Left ventricle myocardium superior (tissue), 1 donor: ENCODE measurements around the gene ZNF618. TPM values are rescaled to one million over a fixed set of nuclear protein-coding genes. Genes with fewer than 3 reads are reported as not detected.

Source experiments
- ATAC-seq: fragments of 200-7000 bp; cut with Tn5 transposase; one replicate; pipeline ENCODE4 v1.9.1; 2020; ENCODE audit warnings: mild to moderate bottlenecking, moderate library complexity
- DNase-seq: peaks from one replicate; pipeline ENCODE4 v3.0.0-alpha.2; 2020
- intact Hi-C: fragments of 100-400 bp; cut with micrococcal nuclease; formaldehyde crosslinking; loops from one replicate; pipeline ENCODE4 v1.11.0; 2022
- total RNA-seq: library from RNA; stranded (reverse); fragmentation: NEBNext Ultra II Directional; extraction: Animal tissue kit (Norgen Biotek cat#: 25700); gene quantifications from one replicate; pipeline ENCODE4 v1.2.1, GENCODE V29; 2021
- donor health status: DM: no; HTN: yes; CAD: no; lungs with severe emphysema.

Gene ZNF618
- total RNA-seq, 1 donor from 2014 or later = 1.5 TPM

DNA sequence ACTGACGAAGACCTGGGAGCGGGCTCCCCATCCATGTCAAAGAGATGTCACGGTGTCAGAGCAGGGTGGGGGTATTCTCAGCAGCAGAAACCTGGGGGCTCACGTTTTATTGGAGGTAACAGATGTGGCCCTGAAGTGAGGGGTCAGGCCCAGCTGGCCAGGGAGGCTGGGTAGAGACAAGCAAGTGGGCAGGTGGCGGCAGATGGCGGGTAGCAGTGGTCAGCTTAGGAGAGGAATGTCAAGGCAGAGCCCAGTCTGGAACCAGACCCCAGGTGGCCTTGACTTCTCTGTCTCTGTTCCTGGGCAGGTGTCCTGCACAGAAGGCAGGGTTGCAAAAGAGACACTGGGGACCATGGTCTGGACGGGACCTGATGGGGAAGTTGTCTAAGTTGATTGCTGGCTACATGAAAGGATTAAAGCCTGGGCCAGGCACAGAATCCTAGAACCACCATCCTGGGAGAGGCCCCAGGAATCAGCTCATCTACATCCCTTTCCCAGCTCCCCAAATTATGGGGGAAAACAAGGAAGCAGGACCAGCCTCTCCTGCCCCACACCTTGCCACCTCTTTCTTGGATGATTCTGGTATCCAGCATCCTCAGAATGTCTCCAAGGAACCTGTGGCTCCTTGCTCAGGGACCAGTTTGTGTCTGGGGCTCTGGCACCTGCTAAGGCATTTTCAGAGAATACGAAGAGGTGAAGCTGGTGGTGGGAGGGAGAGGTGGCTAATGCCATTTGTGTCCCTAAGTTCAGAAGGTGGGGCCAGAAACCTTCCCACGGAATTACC, 129.5 kb downstream of the ZNF618 start:
- intact Hi-C loops = no loop called here
- ATAC-seq (no peak), DNase-seq (no peak)

DNA sequence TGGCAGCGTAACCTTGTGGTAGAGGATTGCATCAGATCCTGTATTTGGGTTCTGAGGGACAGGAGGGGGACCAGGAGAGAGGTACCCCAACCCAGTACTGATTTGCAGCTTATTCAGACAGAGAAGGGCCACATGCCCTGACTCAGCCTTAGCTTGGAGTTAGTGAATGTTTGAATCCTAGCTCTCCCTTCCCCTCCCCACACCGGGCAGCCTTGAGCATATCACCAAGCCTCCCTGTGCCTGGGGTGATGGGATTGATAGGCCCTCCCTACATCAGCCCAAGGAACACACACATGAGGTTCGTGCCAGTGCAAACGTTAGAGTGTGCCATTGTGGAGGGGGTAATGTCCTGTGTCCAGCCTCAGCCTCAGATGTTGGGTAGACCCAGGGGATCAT, 130.0 kb downstream of the ZNF618 start:
- no peak for DNase-seq
- intact Hi-C loops = no loop called here
- ATAC-seq = no peak

DNA sequence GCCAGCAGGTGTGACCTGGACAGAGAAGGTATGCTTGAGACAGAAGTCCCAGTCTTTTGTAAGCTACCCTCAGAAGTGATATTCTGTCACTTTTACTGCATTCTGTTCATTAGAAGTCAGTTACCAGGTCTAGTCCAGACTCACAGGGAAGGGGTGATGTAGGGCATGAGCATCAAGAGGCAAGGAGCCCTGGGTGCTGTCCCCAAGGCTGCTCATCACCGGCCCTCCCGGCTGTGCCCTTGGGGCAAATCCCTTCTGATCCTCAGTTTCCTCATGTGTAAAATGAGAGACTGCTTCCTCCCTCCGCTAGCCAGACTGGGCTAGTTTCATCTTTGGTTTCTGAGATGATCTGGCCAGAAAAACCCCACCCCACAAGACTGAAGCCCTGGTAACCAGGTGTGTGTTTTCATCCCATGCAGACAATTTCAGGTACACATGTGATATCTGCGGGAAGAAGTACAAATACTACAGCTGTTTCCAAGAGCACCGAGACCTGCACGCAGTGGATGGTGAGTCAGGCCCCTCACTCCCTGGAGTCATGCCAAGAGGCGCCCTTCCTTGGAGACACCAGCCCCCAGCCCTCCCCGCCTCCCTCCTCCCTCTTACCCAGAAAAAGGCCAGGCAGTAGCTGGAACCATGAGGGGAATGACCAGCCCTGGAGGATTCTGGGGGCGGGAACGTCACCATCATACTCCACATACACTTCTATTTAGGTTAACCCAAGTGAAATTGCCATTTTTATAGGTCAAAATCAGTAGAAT, 131.0 kb downstream of the ZNF618 start:
- ATAC-seq = no peak
- no peak for DNase-seq
- intact Hi-C loops = no loop called here

DNA sequence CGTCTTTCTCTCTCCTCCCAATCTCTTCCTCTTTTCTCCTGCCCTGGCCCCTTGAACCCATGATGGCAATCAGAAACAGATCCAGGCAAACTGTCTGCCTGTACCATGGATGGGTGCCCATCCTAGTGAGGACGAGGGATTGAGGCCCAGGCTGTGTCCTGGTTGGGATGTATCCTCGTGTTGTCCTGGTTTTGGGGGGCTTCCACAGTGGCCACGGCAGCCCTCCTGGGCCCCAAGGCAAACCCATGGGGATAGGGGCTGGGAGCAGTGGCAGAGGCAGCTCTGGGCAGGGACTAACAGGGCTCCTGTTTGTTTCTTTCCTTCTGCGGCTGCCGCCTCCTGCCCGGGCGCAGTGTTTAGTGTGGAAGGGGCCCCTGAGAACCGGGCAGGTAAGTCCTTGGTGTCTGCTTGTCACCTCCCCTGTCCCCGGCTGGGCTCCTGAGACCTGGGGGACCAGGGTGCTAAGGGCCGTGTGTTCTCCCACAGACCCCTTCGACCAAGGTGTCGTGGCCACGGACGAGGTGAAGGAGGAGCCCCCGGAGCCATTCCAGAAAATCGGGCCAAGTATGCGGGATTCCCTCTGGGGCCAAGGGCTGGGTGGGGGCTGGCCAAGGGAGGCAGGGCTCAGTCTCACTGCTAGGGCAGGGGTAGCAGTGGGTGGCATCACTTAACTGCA, 132.0 kb downstream of the ZNF618 start:
- DNase-seq = no peak
- intact Hi-C loops = no loop called here
- no peak for ATAC-seq

DNA sequence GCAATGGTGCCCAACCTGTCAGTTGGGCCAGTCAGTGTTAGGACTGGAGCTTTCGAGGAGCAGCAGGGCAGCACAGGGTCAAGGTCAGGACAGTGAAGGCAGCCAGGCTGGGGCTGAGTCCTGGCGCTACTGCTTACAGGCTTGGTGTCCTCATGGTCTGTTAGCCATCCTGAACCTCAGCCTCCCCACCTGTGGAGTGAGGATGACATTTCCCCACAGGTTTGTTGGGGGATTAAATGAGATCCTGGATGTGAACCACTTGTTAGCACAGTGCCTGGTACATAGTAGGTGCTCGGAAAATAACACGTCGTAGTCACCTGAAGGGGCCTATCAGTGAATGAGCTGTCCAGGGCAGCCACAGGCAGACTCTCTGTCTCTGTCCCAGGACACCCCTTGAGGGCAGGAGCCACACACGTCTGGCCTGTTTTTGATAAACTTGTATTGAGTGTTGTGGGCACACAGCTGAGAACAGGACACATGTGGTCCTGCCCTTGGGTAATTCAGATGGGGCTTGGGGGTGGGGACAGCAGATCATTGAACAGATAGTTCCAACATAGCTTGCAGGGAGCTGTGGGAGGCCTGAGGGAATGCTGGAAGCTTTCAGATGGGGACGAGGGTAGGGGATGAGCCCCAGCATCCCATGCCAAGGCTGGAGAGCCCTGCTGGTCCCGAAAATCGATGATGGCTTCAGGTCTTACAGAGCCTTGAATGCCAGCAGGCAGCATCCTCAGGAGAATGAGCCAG, 132.7 kb downstream of the ZNF618 start:
- DNase-seq (no peak), ATAC-seq (no peak)

GRCh38 chr9:114011313-114011712, 135.2 kb downstream of the ZNF618 start:
- DNase-seq (no peak), ATAC-seq (no peak)
- intact Hi-C loops = no loop called here

More for the DNA sequence above, 132.7 kb downstream of the ZNF618 start:
- intact Hi-C loops = no loop called here

DNA sequence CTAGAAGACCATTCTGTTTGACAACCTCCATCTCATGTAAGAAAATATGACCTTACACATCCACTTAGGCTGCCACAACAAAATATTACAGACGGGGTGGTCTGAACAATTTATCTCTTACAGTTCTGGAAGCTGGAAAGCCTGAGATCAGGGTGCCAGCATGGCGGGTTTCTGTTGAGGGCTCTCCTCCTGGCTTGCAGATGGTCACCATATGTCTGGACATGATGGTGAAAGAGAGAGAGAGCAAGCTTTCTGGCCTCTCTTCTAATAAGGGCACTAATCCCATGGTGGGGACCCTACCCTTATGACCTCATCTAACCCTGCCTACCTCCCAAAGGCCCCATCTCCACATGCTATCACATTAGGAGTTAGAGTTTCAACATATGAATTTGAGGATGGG, 136.0 kb downstream of the ZNF618 start:
- ATAC-seq = no peak
- DNase-seq = no peak
- intact Hi-C loops = no loop called here

DNA sequence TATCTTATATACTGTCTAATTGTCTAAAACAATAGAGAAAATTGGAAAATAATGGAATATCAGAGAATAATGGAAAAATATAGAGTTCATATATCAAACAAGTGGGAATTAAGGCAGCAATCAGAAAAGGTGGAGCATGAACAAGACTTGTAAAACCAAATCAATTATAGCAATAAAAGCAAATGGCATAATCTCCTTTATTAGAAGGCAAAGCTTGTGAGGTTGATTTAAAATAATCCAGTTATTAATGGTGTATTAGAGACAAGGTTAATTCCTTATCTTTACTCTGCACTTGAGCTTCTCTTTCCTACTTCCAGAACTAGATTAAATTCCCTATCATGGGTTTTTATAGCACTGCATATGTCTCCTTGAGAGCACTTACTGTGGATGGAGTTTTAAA, 137.9 kb downstream of the ZNF618 start:
- DNase-seq (no peak), ATAC-seq (no peak)
- intact Hi-C loops = no loop called here

DNA sequence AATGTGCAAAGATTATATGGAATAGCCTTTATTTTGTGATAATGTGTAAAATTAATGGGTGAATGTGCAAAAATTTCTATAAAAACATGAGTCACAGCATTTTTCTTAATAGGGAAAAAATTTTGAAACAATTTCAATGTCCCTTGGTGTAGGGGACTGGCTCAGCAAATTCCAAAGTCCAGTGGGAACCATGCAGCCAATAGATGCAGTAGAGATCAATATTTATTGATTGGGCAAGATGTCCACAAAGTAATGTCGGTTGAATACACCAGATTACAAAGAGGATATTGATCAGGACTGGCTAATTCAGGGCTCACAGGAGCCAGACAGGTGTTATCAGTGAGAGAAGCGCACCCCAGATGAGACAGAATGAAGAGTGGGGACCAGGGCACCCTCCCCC, 139.5 kb downstream of the ZNF618 start:
- intact Hi-C loops = no loop called here

GRCh38 chr9:114016101-114016500, 140.0 kb downstream of the ZNF618 start:
- no peak for ATAC-seq
- intact Hi-C loops = no loop called here

More for the DNA sequence above, 139.5 kb downstream of the ZNF618 start:
- ATAC-seq = no peak
- no peak for DNase-seq

DNA sequence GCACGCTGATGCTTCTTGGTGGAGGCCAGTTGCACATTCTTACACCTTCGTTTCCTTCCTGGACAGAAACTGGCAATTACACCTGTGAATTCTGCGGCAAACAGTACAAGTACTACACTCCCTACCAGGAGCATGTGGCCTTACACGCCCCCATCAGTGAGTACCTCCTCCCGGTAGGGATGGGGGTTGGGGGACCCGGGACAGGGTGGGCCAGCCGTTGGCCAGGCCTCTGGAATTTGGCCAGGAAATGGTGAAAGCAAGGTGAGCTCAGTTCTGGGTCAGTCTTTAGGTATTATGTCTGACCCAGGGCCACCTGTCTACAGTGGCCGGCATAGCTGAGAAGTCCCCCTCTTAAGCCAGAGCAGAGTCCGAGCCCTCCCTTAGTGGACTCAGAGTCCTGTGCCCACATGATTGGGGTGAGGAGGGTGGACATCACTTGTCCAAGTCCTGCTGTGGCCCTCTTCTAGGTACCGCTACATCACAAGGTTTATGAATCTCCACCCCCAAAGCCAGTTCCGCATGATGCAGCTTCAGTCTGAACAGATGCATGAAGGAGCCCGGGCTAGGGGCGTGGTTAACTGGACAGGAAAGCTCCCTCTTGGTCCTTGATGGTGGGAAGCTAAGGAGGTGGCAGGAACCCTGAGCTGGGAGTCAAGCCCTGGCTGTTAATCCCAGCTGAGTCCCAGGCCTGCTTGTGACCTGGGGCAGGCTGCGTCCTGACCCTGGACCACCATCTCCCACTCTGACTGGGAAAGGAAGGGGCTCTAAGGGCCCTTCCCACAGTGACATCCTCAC, 140.7 kb downstream of the ZNF618 start:
- intact Hi-C loops = no loop called here
- ATAC-seq (no peak), DNase-seq (no peak)

More at GRCh38 chr9:114016101-114016500, 140.0 kb downstream of the ZNF618 start:
- no peak for DNase-seq

- no peak for ATAC-seq
- no peak for DNase-seq
- intact Hi-C loops = no loop called here
These were observed 141.9 kb downstream of the ZNF618 start for GRCh38 chr9:114017741-114018715.

GRCh38 chr9:114021578-114021977, 145.5 kb downstream of the ZNF618 start:
- intact Hi-C loops = no loop called here
- DNase-seq (no peak), ATAC-seq (no peak)

- intact Hi-C loops = no loop called here
- ATAC-seq (no peak), DNase-seq (no peak)
These were observed 147.9 kb downstream of the ZNF618 start for GRCh38 chr9:114023961-114024360.

- intact Hi-C loops = no loop called here
- ATAC-seq (no peak), DNase-seq (no peak)
These were observed 149.2 kb downstream of the ZNF618 start for GRCh38 chr9:114025196-114025753.

- no peak for DNase-seq
- intact Hi-C loops = no loop called here
- ATAC-seq = no peak
These were observed 149.7 kb downstream of the ZNF618 start for GRCh38 chr9:114025760-114026159.

- ATAC-seq (no peak), DNase-seq (no peak)
- intact Hi-C loops = no loop called here
These were observed 150.2 kb downstream of the ZNF618 start for GRCh38 chr9:114026335-114026734.
